Liver (tissue), 9 donors: ENCODE results near the gene USH2A. TPM values are rescaled to one million over a fixed set of nuclear protein-coding genes. Genes with fewer than 3 reads are reported as not detected.

Experiments
- DNase-seq: peaks from one replicate; pipeline ENCODE4 v3.0.0-alpha.2; 2017; ENCODE audit warnings: low spot score
- H3K27ac ChIP-seq, 2 donors: one replicate each; pipeline ENCODE4 v1.7.0; 2013; ENCODE audit warnings: inconsistent platforms in 2 of 2, low read length in 2 of 2, control low read depth in 1 of 2, low read depth in 1 of 2, mild to moderate bottlenecking in 1 of 2
- H3K27me3 ChIP-seq, 4 donors: one replicate each; pipeline versions ENCODE4 v1.6.1 to v1.7.0; 2013; ENCODE audit warnings: low read length in 3 of 4, inconsistent platforms in 1 of 4, mild to moderate bottlenecking in 1 of 4, moderate library complexity in 1 of 4; ENCODE audit not compliant: control insufficient read depth in 4 of 4, insufficient read depth in 4 of 4
- H3K36me3 ChIP-seq, 4 donors: one replicate each; pipeline versions ENCODE4 v1.6.1 to v1.7.0; 2013; ENCODE audit warnings: low read length in 3 of 4, mild to moderate bottlenecking in 3 of 4, low read depth in 1 of 4, moderate library complexity in 1 of 4; ENCODE audit not compliant: control insufficient read depth in 4 of 4, insufficient read depth in 3 of 4
- H3K4me1 ChIP-seq, 4 donors: one replicate each; pipeline versions ENCODE4 v1.6.1 to v1.7.0; 2013; ENCODE audit warnings: low read length in 3 of 4, mild to moderate bottlenecking in 3 of 4, moderate library complexity in 1 of 4; ENCODE audit not compliant: control insufficient read depth in 4 of 4, insufficient read depth in 4 of 4
- H3K4me3 ChIP-seq, 3 donors: one replicate each; pipeline versions ENCODE4 v1.6.1 to v1.7.0; 2013; ENCODE audit warnings: low read length in 3 of 3, control low read depth in 1 of 3, low read depth in 1 of 3, mild to moderate bottlenecking in 1 of 3
- H3K9ac ChIP-seq, 2 donors: one replicate each; pipeline ENCODE4 v1.7.0; 2013; ENCODE audit warnings: low read length in 2 of 2, mild to moderate bottlenecking in 2 of 2, moderate library complexity in 2 of 2, control low read depth in 1 of 2, low read depth in 1 of 2
- H3K9me3 ChIP-seq, 4 donors: one replicate each; pipeline versions ENCODE4 v1.6.1 to v1.7.0; 2013; ENCODE audit warnings: low read length in 3 of 4; ENCODE audit not compliant: control insufficient read depth in 4 of 4
- EGR1 ChIP-seq, 2 donors: IDR thresholded peaks; 2 replicates each; pipeline ENCODE4 v1.6.1; 2016 to 2018; ENCODE audit warnings: antibody characterized with exemption in 2 of 2, low read depth in 2 of 2
- FOXA1 ChIP-seq: IDR thresholded peaks from 2 replicates; pipeline ENCODE4 v1.6.1; 2016; ENCODE audit warnings: antibody characterized with exemption
- FOXA2 ChIP-seq: IDR thresholded peaks from 2 replicates; pipeline ENCODE4 v1.6.1; 2016; ENCODE audit warnings: antibody characterized with exemption
- GABPA ChIP-seq, 2 donors: IDR thresholded peaks in 1 of 2; conservative IDR thresholded peaks in 1 of 2; 2 replicates each; pipeline ENCODE4 v1.6.1; 2016; ENCODE audit warnings: antibody characterized with exemption in 2 of 2, mild to moderate bottlenecking in 1 of 2, moderate library complexity in 1 of 2
- HNF4A ChIP-seq, 2 donors: conservative IDR thresholded peaks; 2 replicates each; pipeline ENCODE4 v1.6.1; 2016; ENCODE audit warnings: antibody characterized with exemption in 2 of 2, mild to moderate bottlenecking in 2 of 2
- HNF4G ChIP-seq: IDR thresholded peaks from 2 replicates; pipeline ENCODE4 v1.6.1; 2016; ENCODE audit warnings: antibody characterized with exemption
- JUND ChIP-seq, 2 donors: IDR thresholded peaks; 2 replicates each; pipeline ENCODE4 v1.6.1; 2016; ENCODE audit warnings: antibody characterized with exemption in 2 of 2
- NR2F2 ChIP-seq: IDR thresholded peaks from 2 replicates; pipeline ENCODE4 v1.6.1; 2016; ENCODE audit warnings: antibody characterized with exemption
- RAD21 ChIP-seq, 2 donors: IDR thresholded peaks; 2 replicates each; pipeline ENCODE4 v1.6.1; 2016; ENCODE audit warnings: antibody characterized with exemption in 2 of 2, mild to moderate bottlenecking in 2 of 2
- RXRA ChIP-seq, 2 donors: IDR thresholded peaks; 2 replicates each; pipeline ENCODE4 v1.6.1; 2017 to 2018; ENCODE audit warnings: antibody characterized with exemption in 2 of 2, mild to moderate bottlenecking in 1 of 2
- TAF1 ChIP-seq: conservative IDR thresholded peaks from 2 replicates; pipeline ENCODE4 v1.6.1; 2016; ENCODE audit warnings: antibody characterized with exemption, mild to moderate bottlenecking
- YY1 ChIP-seq: IDR thresholded peaks from 2 replicates; pipeline ENCODE4 v1.6.1; 2016; ENCODE audit warnings: antibody characterized with exemption, mild to moderate bottlenecking
- WGBS: extraction: QIAGEN DNeasy Blood & Tissue Kit; methylation state at CpG from one replicate; pipeline ENCODE4 v1.1.7; 2013; 5-methylcytosine and 5-hydroxymethylcytosine counted together
- polyA plus RNA-seq, 2 donors: library from polyadenylated mRNA; stranded (reverse) in 1 of 2; unstranded in 1 of 2; fragments of 200-250 nt in 1 of 2; fragments of >200 nt in 1 of 2; fragmentation: Nextera tagmentation in 1 of 2; extraction: Ambion mirVana in 1 of 2; gene quantifications; one replicate each; pipeline versions ENCODE4 v1.2.1 to v1.2.3, GENCODE V29; 2013 to 2015
- total RNA-seq, 2 donors: library from RNA; depleted of rRNA; stranded (reverse); fragments of >200 nt; gene quantifications; one replicate each; pipeline ENCODE4 v1.2.3, GENCODE V29; 2014
- TF ChIP-seq, protein P1 (sequence below): fragments of 150-350 bp; IDR thresholded peaks from 2 replicates; pipeline ENCODE4 v1.5.1; 2017; ENCODE audit warnings: improper control_type of control experiment, low read depth, low read length; ENCODE audit not compliant: missing input control
- TF ChIP-seq, protein P2 (sequence below): IDR thresholded peaks from 2 replicates; pipeline ENCODE4 v1.6.1; 2016; ENCODE audit warnings: antibody characterized with exemption
- TF ChIP-seq, protein P3 (sequence below): IDR thresholded peaks from 2 replicates; pipeline ENCODE4 v1.6.1; 2016; ENCODE audit warnings: antibody characterized with exemption
- TF ChIP-seq, protein P4 (sequence below): IDR thresholded peaks from 2 replicates; pipeline ENCODE4 v1.6.1; 2016; ENCODE audit warnings: antibody characterized with exemption, mild to moderate bottlenecking
- donor health status: healthy.
- donor health status: healthy.
- donor health status: healthy.
- donor health status: healthy.
- donor health status: healthy.

Gene USH2A
- total and polyA plus RNA-seq, 4 donors, result 0.14 to 1.0 (median 0.31) TPM

DNA sequence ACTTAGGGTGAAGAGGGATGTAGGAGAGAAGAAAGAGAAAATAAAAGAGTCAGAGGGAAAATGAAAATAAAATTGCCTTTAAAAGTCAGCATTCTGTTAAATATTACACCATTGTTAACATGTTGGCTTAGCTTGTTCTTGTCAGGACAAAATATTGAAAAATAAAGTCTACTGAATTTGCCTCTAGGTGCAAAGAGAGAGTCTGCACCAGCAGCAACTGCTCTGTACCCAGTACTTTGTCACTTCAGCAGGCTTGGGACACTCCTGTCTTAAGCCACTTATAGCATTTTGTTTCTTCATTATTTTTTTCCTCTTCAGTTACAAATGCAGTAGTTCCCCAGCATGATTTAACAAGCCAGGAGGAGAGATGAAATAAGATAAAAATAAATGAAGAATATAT lies 11.0 kb upstream of the USH2A start (continued):
- TF ChIP-seq, protein P1, sequence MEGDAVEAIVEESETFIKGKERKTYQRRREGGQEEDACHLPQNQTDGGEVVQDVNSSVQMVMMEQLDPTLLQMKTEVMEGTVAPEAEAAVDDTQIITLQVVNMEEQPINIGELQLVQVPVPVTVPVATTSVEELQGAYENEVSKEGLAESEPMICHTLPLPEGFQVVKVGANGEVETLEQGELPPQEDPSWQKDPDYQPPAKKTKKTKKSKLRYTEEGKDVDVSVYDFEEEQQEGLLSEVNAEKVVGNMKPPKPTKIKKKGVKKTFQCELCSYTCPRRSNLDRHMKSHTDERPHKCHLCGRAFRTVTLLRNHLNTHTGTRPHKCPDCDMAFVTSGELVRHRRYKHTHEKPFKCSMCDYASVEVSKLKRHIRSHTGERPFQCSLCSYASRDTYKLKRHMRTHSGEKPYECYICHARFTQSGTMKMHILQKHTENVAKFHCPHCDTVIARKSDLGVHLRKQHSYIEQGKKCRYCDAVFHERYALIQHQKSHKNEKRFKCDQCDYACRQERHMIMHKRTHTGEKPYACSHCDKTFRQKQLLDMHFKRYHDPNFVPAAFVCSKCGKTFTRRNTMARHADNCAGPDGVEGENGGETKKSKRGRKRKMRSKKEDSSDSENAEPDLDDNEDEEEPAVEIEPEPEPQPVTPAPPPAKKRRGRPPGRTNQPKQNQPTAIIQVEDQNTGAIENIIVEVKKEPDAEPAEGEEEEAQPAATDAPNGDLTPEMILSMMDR, result no peak
- TF ChIP-seq FOXA2, result no peak
- TF ChIP-seq HNF4G, result no peak
- TF ChIP-seq, protein P2, sequence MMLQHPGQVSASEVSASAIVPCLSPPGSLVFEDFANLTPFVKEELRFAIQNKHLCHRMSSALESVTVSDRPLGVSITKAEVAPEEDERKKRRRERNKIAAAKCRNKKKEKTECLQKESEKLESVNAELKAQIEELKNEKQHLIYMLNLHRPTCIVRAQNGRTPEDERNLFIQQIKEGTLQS, result no peak
- TF ChIP-seq JUND (IDR thresholded peaks at IDR 0.05), result no peak
- no peak for TF ChIP-seq GABPA (IDR thresholded peaks at IDR 0.05 in 1 of 2, conservative IDR thresholded peaks at IDR 0.05 in 1 of 2)
- TF ChIP-seq TAF1, result no peak

DNA sequence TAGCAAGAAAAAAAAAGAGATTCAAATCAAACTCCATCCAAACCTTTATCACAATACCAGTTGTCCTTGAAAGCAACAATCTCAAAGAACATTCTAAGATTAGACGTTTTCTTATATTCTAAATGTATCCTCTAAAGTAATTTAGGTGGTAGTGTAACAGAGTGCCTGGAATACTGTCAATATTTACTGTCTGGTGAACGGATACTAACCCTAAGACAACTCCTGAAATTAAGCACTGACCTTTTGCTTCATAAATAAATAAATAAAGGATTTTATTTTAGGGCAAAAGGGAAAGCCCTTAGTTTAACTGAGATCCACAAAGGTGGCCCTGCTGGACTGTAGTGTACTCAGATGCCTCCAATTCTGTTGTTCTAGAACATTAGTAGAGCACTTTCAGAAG lies 9.9 kb upstream of the USH2A start:
- no peak overlapping the region for H3K27ac ChIP-seq
- H3K4me3 ChIP-seq, result no peak overlapping the region
- no peak for DNase-seq
- H3K9me3 ChIP-seq, result no peaks in the 10 kb centered on the region
- TF ChIP-seq TAF1 (no peak), YY1 (no peak), GABPA (IDR thresholded peaks at IDR 0.05 in 1 of 2, conservative IDR thresholded peaks at IDR 0.05 in 1 of 2) (no peak), EGR1 (IDR thresholded peaks at IDR 0.05; ENCODE audit: low read depth in 2 of 2) (no peak), RAD21 (IDR thresholded peaks at IDR 0.05) (no peak), FOXA1 (no peak), JUND (IDR thresholded peaks at IDR 0.05) (no peak), HNF4A (conservative IDR thresholded peaks at IDR 0.05) (no peak), RXRA (IDR thresholded peaks at IDR 0.05) (no peak), NR2F2 (no peak), HNF4G (no peak), FOXA2 (no peak)
- TF ChIP-seq, protein P3, sequence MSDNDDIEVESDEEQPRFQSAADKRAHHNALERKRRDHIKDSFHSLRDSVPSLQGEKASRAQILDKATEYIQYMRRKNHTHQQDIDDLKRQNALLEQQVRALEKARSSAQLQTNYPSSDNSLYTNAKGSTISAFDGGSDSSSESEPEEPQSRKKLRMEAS, result no peak
- TF ChIP-seq, protein P1, result no peak
- TF ChIP-seq, protein P4, sequence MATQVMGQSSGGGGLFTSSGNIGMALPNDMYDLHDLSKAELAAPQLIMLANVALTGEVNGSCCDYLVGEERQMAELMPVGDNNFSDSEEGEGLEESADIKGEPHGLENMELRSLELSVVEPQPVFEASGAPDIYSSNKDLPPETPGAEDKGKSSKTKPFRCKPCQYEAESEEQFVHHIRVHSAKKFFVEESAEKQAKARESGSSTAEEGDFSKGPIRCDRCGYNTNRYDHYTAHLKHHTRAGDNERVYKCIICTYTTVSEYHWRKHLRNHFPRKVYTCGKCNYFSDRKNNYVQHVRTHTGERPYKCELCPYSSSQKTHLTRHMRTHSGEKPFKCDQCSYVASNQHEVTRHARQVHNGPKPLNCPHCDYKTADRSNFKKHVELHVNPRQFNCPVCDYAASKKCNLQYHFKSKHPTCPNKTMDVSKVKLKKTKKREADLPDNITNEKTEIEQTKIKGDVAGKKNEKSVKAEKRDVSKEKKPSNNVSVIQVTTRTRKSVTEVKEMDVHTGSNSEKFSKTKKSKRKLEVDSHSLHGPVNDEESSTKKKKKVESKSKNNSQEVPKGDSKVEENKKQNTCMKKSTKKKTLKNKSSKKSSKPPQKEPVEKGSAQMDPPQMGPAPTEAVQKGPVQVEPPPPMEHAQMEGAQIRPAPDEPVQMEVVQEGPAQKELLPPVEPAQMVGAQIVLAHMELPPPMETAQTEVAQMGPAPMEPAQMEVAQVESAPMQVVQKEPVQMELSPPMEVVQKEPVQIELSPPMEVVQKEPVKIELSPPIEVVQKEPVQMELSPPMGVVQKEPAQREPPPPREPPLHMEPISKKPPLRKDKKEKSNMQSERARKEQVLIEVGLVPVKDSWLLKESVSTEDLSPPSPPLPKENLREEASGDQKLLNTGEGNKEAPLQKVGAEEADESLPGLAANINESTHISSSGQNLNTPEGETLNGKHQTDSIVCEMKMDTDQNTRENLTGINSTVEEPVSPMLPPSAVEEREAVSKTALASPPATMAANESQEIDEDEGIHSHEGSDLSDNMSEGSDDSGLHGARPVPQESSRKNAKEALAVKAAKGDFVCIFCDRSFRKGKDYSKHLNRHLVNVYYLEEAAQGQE, result no peak
- no peaks in the 10 kb centered on the region for H3K27me3 ChIP-seq
- no peak overlapping the region for H3K9ac ChIP-seq
- H3K4me1 ChIP-seq, result peaks cover 3 to 12% (median 10%) of the 10 kb centered on the region in 4 donors
- no peaks in the 10 kb centered on the region for H3K36me3 ChIP-seq
- 31% methylated on average over 2 of the region's 2 CpGs for WGBS
